22Rv1 (cell line): ENCODE measurements around the gene SPRY4.

Experiments used
- H3K27ac ChIP-seq: fragments of 450-650 bp; 2 replicates; pipeline ENCODE4 v1.5.1; 2017
- ZFX ChIP-seq: fragments of 450-650 bp; IDR thresholded peaks from 2 replicates; pipeline ENCODE4 v1.6.1; 2017; ENCODE audit warnings: antibody characterized with exemption, borderline replicate concordance
- TF ChIP-seq, protein P1 (sequence below): fragments of 450-650 bp; IDR thresholded peaks from 2 replicates; pipeline ENCODE4 v1.5.1; 2017; ENCODE audit warnings: mild to moderate bottlenecking

SPRY4 gene

DNA sequence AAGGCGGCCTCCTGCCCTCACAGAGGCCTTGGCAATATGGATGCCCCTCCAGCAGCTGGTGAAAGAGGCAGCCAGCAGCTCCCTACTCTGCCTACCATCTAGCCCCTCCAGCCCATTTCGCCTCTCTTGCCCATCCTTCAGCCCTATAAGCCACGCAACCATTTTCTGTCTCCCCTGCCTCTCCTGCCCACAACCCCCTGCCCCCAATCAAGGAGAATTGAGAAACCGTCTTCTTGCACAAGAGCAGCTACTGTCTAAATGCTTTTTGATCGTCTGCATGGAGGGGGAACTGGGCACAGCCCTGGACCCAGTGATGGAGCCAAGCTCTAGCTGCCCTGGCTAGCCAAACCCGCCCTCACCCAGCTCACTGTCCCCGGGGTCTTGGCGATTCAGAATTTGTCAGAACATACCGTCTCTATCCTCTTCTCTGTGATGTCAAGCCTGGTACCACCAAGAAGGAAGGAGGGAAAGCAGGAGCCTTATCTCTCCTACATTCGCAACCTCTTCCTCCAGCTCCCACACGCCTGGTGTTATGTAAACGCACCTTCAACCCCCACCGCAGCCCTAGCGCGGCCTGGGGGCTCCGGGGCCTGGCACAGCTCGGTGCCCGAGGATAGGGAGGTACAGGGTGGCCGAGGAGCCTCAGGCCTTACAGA, 1.2 kb downstream of the SPRY4 start:
- TF ChIP-seq, protein P1, sequence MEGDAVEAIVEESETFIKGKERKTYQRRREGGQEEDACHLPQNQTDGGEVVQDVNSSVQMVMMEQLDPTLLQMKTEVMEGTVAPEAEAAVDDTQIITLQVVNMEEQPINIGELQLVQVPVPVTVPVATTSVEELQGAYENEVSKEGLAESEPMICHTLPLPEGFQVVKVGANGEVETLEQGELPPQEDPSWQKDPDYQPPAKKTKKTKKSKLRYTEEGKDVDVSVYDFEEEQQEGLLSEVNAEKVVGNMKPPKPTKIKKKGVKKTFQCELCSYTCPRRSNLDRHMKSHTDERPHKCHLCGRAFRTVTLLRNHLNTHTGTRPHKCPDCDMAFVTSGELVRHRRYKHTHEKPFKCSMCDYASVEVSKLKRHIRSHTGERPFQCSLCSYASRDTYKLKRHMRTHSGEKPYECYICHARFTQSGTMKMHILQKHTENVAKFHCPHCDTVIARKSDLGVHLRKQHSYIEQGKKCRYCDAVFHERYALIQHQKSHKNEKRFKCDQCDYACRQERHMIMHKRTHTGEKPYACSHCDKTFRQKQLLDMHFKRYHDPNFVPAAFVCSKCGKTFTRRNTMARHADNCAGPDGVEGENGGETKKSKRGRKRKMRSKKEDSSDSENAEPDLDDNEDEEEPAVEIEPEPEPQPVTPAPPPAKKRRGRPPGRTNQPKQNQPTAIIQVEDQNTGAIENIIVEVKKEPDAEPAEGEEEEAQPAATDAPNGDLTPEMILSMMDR = no peak
- TF ChIP-seq ZFX = no peak
- peak overlapping the region; percentile 78 for H3K27ac ChIP-seq

DNA sequence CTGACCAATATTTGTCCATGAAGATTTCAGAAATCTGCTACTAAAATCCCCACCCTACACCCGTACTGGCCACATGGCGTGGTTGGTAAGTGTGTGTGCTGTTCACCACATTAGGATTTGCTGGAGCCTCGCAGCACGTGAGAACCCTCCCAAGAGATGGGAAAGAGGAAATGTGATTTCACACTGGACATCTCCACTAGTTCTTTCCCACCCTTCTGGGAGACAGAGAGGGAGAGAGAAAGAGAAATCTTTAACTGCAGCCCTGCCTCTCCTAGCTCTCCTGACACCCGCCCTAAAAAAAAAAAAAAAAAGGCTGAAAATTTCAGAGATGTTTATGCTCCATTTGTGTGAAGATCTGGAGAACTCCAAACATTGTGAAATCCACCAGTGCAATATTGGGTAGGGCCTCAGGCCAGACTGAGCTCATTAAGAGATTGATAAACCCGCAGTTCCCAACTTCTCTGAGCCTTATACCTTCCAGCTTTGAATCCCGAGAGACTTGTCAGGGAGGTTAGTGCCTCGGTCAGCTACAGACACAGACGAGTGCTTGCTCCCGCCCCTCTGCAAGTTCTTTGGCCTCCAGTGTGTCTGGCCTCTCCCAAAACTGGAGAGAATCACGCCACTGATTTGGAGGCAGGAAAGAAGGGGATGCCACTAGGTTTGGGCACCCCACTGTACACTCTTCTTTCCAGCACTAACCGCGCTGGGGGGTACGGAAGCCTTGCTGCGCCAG, 1.9 kb downstream of the SPRY4 start:
- TF ChIP-seq ZFX = no peak
- TF ChIP-seq, protein P1 = no peak
- H3K27ac ChIP-seq = peak overlapping the region; percentile 78

DNA sequence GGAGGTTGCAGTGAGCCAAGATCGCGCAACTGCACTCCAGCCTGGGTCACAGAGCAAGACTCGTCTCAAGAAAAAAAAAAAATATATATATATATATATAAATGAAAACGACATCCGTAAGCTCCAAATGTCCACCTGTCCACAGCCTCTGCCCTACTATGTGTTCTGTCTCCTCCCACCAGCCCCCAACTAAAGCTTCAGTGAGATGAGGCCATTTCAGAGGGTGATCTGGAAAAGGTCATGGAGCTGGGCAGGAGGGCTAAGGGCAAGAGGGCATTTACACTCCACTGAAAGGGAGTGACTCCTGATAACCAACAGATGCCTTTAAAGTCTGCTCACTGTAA, 2.4 kb downstream of the SPRY4 start:
- H3K27ac ChIP-seq = no peak overlapping the region; the same call in 1 of the 2 replicates
- no peak for TF ChIP-seq ZFX
- TF ChIP-seq, protein P1 = no peak

DNA sequence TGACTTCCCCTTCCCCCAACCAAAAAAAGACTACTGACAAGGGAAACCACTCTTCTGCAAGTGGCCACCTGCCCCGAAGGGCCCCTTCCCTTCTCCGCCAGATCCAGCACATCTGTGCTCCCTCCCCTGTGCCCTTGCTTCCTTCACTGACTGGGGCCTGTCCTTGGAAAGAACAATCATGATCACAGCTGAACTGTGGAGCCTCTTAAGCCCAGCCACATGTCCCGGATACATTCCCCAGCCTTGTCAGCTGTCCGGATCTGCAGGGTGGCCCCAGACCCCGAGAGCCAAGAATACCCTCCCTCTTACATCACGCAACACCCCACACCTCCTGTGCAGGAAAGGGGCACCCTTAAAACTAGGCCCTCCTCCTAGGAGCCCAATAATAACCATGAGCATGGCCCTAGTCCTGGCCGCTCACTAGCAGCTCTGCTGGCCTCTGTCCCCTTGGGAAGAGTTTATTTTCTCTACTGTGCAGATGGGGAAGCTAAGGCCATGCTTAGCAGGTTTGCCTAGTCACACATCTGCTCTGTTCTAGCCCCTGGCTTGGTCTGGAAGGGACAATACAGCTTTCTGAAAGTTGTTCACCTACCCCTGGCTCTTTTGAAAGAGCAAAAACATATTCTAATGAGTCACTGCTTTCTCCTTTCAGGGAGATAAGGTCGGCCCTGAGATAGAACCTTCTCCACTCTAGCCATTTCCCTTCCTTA, 3.8 kb downstream of the SPRY4 start:
- H3K27ac ChIP-seq = peak overlapping the region; percentile 36
- no peak for TF ChIP-seq ZFX
- TF ChIP-seq, protein P1 = no peak

DNA sequence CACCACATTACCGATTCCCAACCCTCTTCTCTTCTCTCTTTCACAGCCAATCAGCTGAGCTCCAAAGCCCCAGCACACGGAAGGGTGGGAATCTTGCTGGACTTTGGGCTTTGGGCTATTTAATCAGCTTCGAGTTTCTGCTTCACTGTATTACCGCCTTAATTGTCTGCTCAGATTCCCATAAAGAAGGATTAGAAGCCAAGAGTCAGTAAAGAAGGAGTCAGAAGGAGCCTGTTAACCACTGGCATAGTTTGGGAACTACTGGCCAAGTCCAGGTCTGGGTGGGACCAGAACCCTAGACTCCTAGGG, 4.4 kb downstream of the SPRY4 start:
- TF ChIP-seq, protein P1 = no peak
- TF ChIP-seq ZFX = no peak
- peak overlapping the region; percentile 36; the same call in 1 of the 2 replicates for H3K27ac ChIP-seq

DNA sequence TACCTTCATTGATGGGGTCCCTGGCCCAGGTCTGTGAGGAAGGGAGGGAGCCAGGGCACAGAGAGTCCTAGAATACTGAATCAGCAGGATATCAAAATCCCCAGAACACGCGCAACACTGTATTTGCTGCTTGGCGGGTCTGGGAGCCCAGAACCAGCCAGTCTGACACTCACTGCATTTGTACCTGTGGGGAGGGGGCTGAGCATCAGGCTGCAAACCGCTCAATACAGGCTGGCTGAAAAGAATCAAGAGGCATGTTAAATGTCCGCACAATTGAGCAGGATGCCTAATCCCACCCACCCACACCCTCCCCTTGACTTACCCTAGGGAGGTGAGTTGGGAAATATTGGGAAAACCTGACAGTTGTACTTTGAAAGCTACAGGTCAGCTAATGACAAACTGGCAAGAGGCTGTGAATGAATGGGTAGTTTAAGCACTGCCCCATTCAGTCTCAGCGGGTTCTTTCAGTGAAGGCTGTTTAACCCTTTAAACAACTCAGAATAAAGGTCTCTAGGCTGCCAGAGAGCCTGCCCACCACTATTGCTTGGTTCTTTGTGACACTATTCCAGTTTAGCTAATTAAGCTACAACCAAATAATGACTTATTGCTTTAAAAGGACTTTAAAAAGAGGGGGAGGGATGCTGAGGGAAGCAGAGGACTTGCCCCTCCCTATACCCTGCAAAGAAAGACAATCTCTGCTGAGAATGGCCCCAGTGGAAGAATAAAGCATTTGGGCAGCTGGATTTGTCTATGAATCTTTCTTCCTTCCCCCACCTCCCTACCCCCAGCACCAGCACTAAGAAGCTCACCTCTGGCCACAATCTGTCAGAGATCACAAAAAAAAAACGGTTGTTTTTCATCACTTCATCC, 5.0 kb downstream of the SPRY4 start:
- TF ChIP-seq ZFX = no peak
- TF ChIP-seq, protein P1 = no peak
- peak overlapping the region; percentile 36; the same call in 1 of the 2 replicates for H3K27ac ChIP-seq
